Measurements from ENCODE around the gene FMNL3. TPM values are rescaled to one million over a fixed set of nuclear protein-coding genes. Genes with fewer than 3 reads are reported as not detected.

The FMNL3 gene
- total RNA-seq, 1 donor, result 19.8 TPM

DNA sequence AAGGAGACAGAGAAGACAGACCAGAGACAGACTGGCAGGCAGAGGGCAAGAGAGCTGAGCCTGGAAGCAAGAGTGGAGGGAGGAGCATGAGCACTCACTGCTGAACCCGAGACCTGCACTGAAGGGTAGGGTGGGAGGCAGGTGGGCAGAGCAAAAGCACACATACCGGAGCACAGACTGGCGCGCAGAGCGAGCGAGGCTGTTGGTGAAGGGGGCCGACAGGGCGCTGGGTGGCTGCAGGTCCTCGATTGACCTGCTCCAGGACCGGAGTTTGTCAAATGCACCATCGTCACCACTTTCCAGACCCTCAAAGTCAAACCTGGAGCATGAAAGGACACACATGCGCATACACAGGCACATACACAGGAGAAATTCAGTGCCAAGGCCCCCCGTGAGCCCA, 48.9 kb downstream of the FMNL3 start:
- Histone ChIP-seq H3K4me1 (ENCODE audit: insufficient read depth, low read length) (peaks cover 29% of the 10 kb centered on the region), H3K27me3 (ENCODE audit: insufficient read depth, low read length) (no peaks in the 10 kb centered on the region), H3K9me3 (ENCODE audit: low read depth, low read length) (no peaks in the 10 kb centered on the region)

DNA sequence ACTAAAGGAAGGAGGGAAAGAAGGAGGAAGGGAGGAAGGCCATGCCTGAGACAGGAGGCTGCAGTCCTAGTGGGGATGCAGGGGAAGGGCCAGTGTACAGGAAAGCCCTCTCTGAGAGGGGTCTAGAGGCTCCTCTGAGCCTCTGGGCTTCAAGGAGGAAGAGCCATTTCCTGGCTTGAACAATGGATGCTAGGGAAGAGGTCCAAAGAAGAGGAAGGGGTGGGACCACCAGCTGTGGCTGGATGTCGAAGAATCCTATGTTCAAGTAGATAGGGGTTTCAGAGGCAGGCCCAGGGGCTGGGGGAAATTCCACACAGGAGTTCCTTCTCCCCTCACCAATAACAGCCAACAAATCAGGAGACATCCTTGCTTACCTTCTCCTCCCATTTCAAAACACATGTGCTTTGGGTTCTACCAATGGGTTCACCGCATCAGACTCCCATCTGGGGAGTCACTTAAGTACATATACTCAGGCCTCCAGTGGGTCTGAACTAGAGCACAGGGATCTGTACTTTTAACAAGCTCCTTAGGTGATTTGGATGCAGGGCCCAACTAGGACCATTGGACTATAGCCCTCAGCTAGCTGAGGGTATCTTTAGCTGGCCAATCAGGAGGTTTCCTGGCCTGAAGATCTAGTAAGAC, 51.5 kb downstream of the FMNL3 start:
- H3K9me3 ChIP-seq (ENCODE audit: low read depth, low read length), result no peaks in the 10 kb centered on the region
- H3K4me1 ChIP-seq (ENCODE audit: insufficient read depth, low read length), result peaks cover 4% of the 10 kb centered on the region
- no peak overlapping the region for H3K4me3 ChIP-seq (ENCODE audit: low read length)
- H3K27me3 ChIP-seq (ENCODE audit: insufficient read depth, low read length), result no peaks in the 10 kb centered on the region

More for the DNA sequence above, 48.9 kb downstream of the FMNL3 start:
- no peak overlapping the region for H3K4me3 ChIP-seq (ENCODE audit: low read length)

GRCh38 chr12:49654715-49655114, 52.5 kb downstream of the FMNL3 start:
- Histone ChIP-seq H3K27me3 (ENCODE audit: insufficient read depth, low read length) (no peaks in the 10 kb centered on the region), H3K4me1 (ENCODE audit: insufficient read depth, low read length) (no peaks in the 10 kb centered on the region), H3K4me3 (ENCODE audit: low read length) (no peak overlapping the region), H3K9me3 (ENCODE audit: low read depth, low read length) (no peaks in the 10 kb centered on the region)

DNA sequence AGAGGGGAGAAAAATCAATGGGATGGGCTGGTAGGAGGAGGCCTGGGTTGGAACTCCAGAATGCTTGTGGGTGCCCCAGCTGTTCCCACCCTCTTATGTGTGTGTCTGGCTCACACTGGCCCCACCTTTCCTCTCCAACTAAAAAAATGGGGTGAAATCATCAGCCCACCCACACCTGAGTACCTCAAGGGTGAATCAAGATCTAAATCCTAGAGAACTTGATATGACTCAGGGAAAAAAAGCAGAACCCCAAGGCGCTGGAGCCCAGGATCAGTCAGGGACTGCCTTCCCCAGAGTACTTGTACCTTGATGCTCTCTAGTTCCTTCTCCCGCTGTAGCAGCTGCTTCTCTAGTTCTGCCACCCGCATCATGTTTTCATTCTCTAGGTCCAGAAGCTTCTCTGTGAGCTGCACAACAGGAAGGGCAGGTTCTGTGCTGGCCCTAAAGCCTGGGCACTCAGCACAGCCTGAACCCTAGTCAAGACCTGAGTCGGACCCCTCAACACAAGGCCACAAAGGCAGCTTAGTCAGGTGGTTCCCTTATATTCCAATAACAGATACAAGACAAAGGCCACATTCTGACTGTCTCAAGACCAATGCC, 54.2 kb downstream of the FMNL3 start:
- H3K4me1 ChIP-seq (ENCODE audit: insufficient read depth, low read length), result no peaks in the 10 kb centered on the region
- no peaks in the 10 kb centered on the region for H3K27me3 ChIP-seq (ENCODE audit: insufficient read depth, low read length)
- H3K9me3 ChIP-seq (ENCODE audit: low read depth, low read length), result no peaks in the 10 kb centered on the region
- no peak overlapping the region for H3K4me3 ChIP-seq (ENCODE audit: low read length)

GRCh38 chr12:49651855-49652254, 55.4 kb downstream of the FMNL3 start:
- Histone ChIP-seq H3K4me1 (ENCODE audit: insufficient read depth, low read length) (no peaks in the 10 kb centered on the region), H3K9me3 (ENCODE audit: low read depth, low read length) (no peaks in the 10 kb centered on the region), H3K27me3 (ENCODE audit: insufficient read depth, low read length) (no peaks in the 10 kb centered on the region), H3K4me3 (ENCODE audit: low read length) (no peak overlapping the region)

- Histone ChIP-seq H3K4me1 (ENCODE audit: insufficient read depth, low read length) (peaks cover 6% of the 10 kb centered on the region), H3K27me3 (ENCODE audit: insufficient read depth, low read length) (no peaks in the 10 kb centered on the region), H3K9me3 (ENCODE audit: low read depth, low read length) (no peaks in the 10 kb centered on the region), H3K4me3 (ENCODE audit: low read length) (no peak overlapping the region)
Observed at GRCh38 chr12:49649892-49650291, 57.3 kb downstream of the FMNL3 start.

GRCh38 chr12:49649445-49649844, 57.8 kb downstream of the FMNL3 start:
- no peaks in the 10 kb centered on the region for H3K27me3 ChIP-seq (ENCODE audit: insufficient read depth, low read length)
- H3K9me3 ChIP-seq (ENCODE audit: low read depth, low read length), result no peaks in the 10 kb centered on the region
- no peak overlapping the region for H3K4me3 ChIP-seq (ENCODE audit: low read length)
- peaks cover 11% of the 10 kb centered on the region for H3K4me1 ChIP-seq (ENCODE audit: insufficient read depth, low read length)

DNA sequence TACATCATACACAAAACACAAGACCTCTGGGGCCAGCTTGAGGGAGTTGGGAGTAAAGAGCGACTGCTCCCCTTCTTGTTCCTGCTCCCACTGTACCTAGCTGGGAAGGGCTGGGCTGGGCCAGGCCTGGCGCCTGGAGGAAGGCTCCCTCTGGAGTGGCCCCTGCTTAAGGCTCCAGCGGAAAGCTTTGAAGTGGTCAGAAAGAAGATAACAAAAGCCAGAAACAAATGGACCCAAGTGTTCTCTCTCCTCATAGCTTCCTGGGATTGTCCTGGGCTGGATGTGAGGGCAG, 58.5 kb downstream of the FMNL3 start:
- Histone ChIP-seq H3K9me3 (ENCODE audit: low read depth, low read length) (no peaks in the 10 kb centered on the region), H3K4me1 (ENCODE audit: insufficient read depth, low read length) (peaks cover 14% of the 10 kb centered on the region), H3K4me3 (ENCODE audit: low read length) (no peak overlapping the region), H3K27me3 (ENCODE audit: insufficient read depth, low read length) (no peaks in the 10 kb centered on the region)

- H3K9me3 ChIP-seq (ENCODE audit: low read depth, low read length), result no peaks in the 10 kb centered on the region
- H3K4me1 ChIP-seq (ENCODE audit: insufficient read depth, low read length), result peaks cover 14% of the 10 kb centered on the region
- no peaks in the 10 kb centered on the region for H3K27me3 ChIP-seq (ENCODE audit: insufficient read depth, low read length)
- H3K4me3 ChIP-seq (ENCODE audit: low read length), result no peak overlapping the region
Observed at GRCh38 chr12:49647827-49648711, 59.1 kb downstream of the FMNL3 start.

DNA sequence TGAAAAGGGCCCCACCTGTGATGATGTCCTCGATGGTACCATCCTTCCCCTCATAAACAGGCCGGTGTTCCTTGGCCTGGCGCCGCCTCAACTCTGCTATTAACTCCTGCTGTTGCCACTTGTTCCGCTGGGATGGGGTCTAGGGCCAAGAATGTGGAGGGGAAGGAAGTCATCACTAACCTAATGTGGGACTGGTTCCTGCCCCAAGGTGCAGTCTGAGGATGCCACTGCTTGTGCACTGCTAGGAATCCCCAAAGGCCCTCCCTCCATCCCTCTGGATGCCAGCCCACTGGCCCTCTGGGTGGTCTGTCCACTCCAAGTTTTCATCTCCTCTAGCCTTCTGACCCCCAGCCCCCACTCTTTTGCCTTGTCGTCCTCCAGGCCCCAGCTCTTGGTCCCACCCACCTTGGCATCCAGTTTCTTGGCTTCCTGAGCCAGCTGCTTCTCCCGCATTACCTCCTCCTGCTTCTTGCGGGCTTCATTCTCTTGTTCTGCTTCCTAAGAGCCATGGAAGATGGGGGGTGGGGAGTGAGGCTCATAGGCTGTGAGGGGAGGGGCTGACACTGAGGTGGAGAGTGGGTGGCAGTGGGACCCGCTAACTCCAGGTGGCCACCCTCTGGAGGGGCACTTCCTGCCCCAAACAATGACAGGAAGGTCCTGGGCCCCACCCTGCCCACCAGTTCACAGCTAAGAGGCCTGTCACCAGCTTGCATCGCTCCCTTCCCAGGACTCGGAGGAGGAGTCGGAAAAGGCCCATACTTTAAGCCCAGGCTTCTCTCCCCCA, 60.1 kb downstream of the FMNL3 start:
- Histone ChIP-seq H3K27me3 (ENCODE audit: insufficient read depth, low read length) (no peaks in the 10 kb centered on the region), H3K4me1 (ENCODE audit: insufficient read depth, low read length) (peaks cover 14% of the 10 kb centered on the region), H3K4me3 (ENCODE audit: low read length) (no peak overlapping the region), H3K9me3 (ENCODE audit: low read depth, low read length) (no peaks in the 10 kb centered on the region)

- Histone ChIP-seq H3K4me3 (ENCODE audit: low read length) (no peak overlapping the region), H3K27me3 (ENCODE audit: insufficient read depth, low read length) (no peaks in the 10 kb centered on the region), H3K4me1 (ENCODE audit: insufficient read depth, low read length) (peaks cover 14% of the 10 kb centered on the region)
Observed at GRCh38 chr12:49646331-49646830, 60.8 kb downstream of the FMNL3 start.

GRCh38 chr12:49645146-49646039, 61.8 kb downstream of the FMNL3 start:
- no peaks in the 10 kb centered on the region for H3K27me3 ChIP-seq (ENCODE audit: insufficient read depth, low read length)
- no peak overlapping the region for H3K4me3 ChIP-seq (ENCODE audit: low read length)
- H3K4me1 ChIP-seq (ENCODE audit: insufficient read depth, low read length), result peaks cover 14% of the 10 kb centered on the region
- H3K9me3 ChIP-seq (ENCODE audit: low read depth, low read length), result no peaks in the 10 kb centered on the region

More at GRCh38 chr12:49646331-49646830, 60.8 kb downstream of the FMNL3 start:
- H3K9me3 ChIP-seq (ENCODE audit: low read depth, low read length), result no peaks in the 10 kb centered on the region

- H3K4me3 ChIP-seq (ENCODE audit: low read length), result no peak overlapping the region
- peaks cover 14% of the 10 kb centered on the region for H3K4me1 ChIP-seq (ENCODE audit: insufficient read depth, low read length)
- H3K27me3 ChIP-seq (ENCODE audit: insufficient read depth, low read length), result no peaks in the 10 kb centered on the region
- no peaks in the 10 kb centered on the region for H3K9me3 ChIP-seq (ENCODE audit: low read depth, low read length)
Observed at GRCh38 chr12:49644620-49644994, 62.6 kb downstream of the FMNL3 start.

DNA sequence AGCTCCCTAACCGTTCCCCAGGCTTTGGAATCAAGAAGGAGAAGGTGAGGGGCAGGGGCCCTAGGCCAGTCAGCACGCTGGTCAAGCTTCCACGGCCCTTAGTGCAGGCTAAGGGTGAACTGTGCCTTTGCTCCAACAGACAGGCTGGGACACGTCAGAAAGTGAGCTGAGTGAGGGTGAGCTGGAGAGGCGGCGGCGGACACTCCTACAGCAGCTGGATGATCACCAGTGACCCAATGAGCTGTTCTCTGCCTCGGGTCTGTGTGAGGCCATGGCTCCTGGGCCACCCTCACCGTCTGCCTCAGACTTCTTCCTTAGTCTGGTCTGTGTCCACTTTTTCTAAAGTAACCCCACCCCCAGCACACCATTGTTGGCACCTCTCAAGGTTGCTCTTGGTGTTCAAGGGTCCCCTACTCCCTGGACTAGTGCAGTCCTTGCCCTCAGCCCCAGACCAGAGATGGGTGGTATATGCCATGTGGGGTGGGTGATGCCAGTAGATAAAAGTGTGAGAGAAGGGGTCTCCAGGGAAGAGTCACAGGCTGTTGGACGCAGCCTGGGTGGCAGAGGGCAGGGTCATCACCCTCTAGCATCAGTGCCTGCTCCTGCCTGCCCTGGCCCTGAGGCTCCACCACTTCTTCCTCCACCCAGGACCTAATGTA, 63.1 kb downstream of the FMNL3 start:
- Histone ChIP-seq H3K4me3 (ENCODE audit: low read length) (no peak overlapping the region), H3K9me3 (ENCODE audit: low read depth, low read length) (no peaks in the 10 kb centered on the region), H3K4me1 (ENCODE audit: insufficient read depth, low read length) (peaks cover 14% of the 10 kb centered on the region), H3K27me3 (ENCODE audit: insufficient read depth, low read length) (no peaks in the 10 kb centered on the region)
